Upper lobe of left lung (tissue), 6 donors: ENCODE data around the gene PITX1. TPM values are rescaled to one million over a fixed set of nuclear protein-coding genes. Genes with fewer than 3 reads are reported as not detected.

Experiments
- ATAC-seq, 2 donors: fragments of 200-7000 bp; cut with Tn5 transposase; one replicate each; pipeline ENCODE4 v1.9.1; 2022; ENCODE audit warnings: mild to moderate bottlenecking in 2 of 2, moderate library complexity in 2 of 2; ENCODE audit not compliant: low FRiP score in 2 of 2
- DNase-seq, 2 donors: peaks; one replicate each; pipeline ENCODE4 v3.0.0-alpha.2; 2019 to 2020
- H3K27ac ChIP-seq, 4 donors: fragments of 200-600 bp; sonication (generic); one replicate each; pipeline ENCODE4 v1.5.1; 2016 to 2019
- H3K27me3 ChIP-seq, 4 donors: fragments of 200-600 bp; sonication (generic); one replicate each; pipeline ENCODE4 v1.5.1; 2017 to 2019
- H3K36me3 ChIP-seq, 4 donors: fragments of 200-600 bp; sonication (generic); one replicate each; pipeline ENCODE4 v1.5.1; 2016 to 2019
- H3K4me1 ChIP-seq, 4 donors: fragments of 200-600 bp; sonication (generic); one replicate each; pipeline ENCODE4 v1.5.1; 2018 to 2019
- H3K4me3 ChIP-seq, 4 donors: fragments of 200-600 bp; sonication (generic); one replicate each; pipeline ENCODE4 v1.5.1; 2017 to 2019; ENCODE audit warnings: mild to moderate bottlenecking in 2 of 4, moderate library complexity in 1 of 4
- H3K9me3 ChIP-seq, 4 donors: fragments of 200-600 bp; sonication (generic); one replicate each; pipeline ENCODE4 v1.5.1; 2018 to 2019
- EP300 ChIP-seq, 4 donors: sonication (generic); formaldehyde crosslinking; IDR thresholded peaks; one replicate each; pipeline ENCODE4 v1.5.1; 2017; ENCODE audit warnings: antibody characterized with exemption in 4 of 4, control low read depth in 2 of 4
- POLR2A ChIP-seq, 4 donors: fragments of 450-650 bp; IDR thresholded peaks; one replicate each; pipeline ENCODE4 v1.5.1; 2016 to 2017; ENCODE audit warnings: antibody characterized with exemption in 4 of 4, mild to moderate bottlenecking in 2 of 4
- POLR2AphosphoS5 ChIP-seq, 2 donors: sonication (generic); formaldehyde crosslinking; IDR thresholded peaks; one replicate each; pipeline ENCODE4 v1.5.1; 2017; ENCODE audit warnings: antibody characterized with exemption in 2 of 2
- WGBS, 2 donors: methylation state at CpG; one replicate each; pipeline ENCODE4 v1.1.5; 2017 to 2018; 5-methylcytosine and 5-hydroxymethylcytosine counted together
- total RNA-seq, 6 donors: library from RNA; depleted of rRNA in 4 of 6; stranded (reverse); fragments of >200 nt in 4 of 6; gene quantifications; one replicate each; pipeline versions ENCODE4 v1.1.0 to v1.2.1, GENCODE V29; 2016 to 2021
- TF ChIP-seq, protein P1 (sequence below), 6 experiments: fragments of 450-650 bp in 4 of 6; fragments of 200-600 bp in 2 of 6; sonication (generic) in 2 of 6; IDR thresholded peaks; one replicate each; pipeline ENCODE4 v1.5.1; 2016 to 2019; ENCODE audit warnings: antibody characterized with exemption in 6 of 6
- donor health status: DM: no; HTN: no; CAD: no; lungs with moderate emphysema.
- donor health status: DM: no; HTN: yes; CAD: no; lungs with severe emphysema.

Gene PITX1
- total RNA-seq, 6 donors from 2014 or later: 0.23 to 11.0 (median 1.0) TPM; not detected in 2

- H3K27me3 ChIP-seq: no peaks in the 10 kb centered on the region
- H3K9me3 ChIP-seq: no peaks in the 10 kb centered on the region
- H3K4me1 ChIP-seq: no peaks in the 10 kb centered on the region
- H3K36me3 ChIP-seq: no peaks in the 10 kb centered on the region
- TF ChIP-seq, protein P1, sequence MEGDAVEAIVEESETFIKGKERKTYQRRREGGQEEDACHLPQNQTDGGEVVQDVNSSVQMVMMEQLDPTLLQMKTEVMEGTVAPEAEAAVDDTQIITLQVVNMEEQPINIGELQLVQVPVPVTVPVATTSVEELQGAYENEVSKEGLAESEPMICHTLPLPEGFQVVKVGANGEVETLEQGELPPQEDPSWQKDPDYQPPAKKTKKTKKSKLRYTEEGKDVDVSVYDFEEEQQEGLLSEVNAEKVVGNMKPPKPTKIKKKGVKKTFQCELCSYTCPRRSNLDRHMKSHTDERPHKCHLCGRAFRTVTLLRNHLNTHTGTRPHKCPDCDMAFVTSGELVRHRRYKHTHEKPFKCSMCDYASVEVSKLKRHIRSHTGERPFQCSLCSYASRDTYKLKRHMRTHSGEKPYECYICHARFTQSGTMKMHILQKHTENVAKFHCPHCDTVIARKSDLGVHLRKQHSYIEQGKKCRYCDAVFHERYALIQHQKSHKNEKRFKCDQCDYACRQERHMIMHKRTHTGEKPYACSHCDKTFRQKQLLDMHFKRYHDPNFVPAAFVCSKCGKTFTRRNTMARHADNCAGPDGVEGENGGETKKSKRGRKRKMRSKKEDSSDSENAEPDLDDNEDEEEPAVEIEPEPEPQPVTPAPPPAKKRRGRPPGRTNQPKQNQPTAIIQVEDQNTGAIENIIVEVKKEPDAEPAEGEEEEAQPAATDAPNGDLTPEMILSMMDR (IDR thresholded peaks at IDR 0.05): no peak
- no peak for TF ChIP-seq EP300 (IDR thresholded peaks at IDR 0.05)
- no peak for TF ChIP-seq POLR2AphosphoS5 (IDR thresholded peaks at IDR 0.05)
- TF ChIP-seq POLR2A (IDR thresholded peaks at IDR 0.05): no peak
- H3K27ac ChIP-seq: no peak overlapping the region
- 47 to 95% methylated on average over 2 to 5 of the region's 9 CpGs for WGBS, 2 donors
- no peak for ATAC-seq
- no peak for DNase-seq
- H3K4me3 ChIP-seq: no peak overlapping the region
Observed at GRCh38 chr5:135067587-135067986, 33.6 kb upstream of the PITX1 start.

DNA sequence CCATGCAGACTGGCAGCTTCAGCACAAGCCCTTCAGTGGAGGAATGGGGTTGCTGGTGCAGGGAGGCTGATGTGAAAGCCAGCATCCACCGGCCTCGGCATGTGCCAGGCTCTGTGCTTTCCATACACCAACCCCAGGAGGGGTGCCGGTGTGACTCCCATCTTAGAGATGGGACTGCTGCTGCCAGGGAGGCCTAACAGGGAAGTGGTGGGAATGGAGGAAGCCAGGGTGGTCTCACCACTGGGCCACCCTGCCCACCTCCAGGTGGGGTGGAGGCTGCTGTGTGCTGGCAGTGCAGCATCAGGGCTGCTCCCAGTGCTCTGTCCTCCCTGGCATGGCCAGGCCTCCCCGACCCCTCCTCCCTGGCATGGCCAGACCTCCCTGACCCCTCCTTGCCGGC lies 32.8 kb upstream of the PITX1 start:
- no peak overlapping the region for H3K27ac ChIP-seq
- no peaks in the 10 kb centered on the region for H3K27me3 ChIP-seq
- no peaks in the 10 kb centered on the region for H3K36me3 ChIP-seq
- no peaks in the 10 kb centered on the region for H3K9me3 ChIP-seq
- DNase-seq: no peak
- ATAC-seq: no peak
- no peaks in the 10 kb centered on the region for H3K4me1 ChIP-seq
- WGBS, 2 donors: 89 to 91% methylated on average over 5 of the region's 5 CpGs
- H3K4me3 ChIP-seq: no peak overlapping the region
- TF ChIP-seq POLR2AphosphoS5 (IDR thresholded peaks at IDR 0.05) (no peak), EP300 (IDR thresholded peaks at IDR 0.05) (no peak), POLR2A (IDR thresholded peaks at IDR 0.05) (no peak)
- TF ChIP-seq, protein P1 (IDR thresholded peaks at IDR 0.05): no peak

- Histone ChIP-seq H3K27me3 (no peaks in the 10 kb centered on the region), H3K4me1 (no peaks in the 10 kb centered on the region), H3K9me3 (no peaks in the 10 kb centered on the region), H3K27ac (no peak overlapping the region), H3K36me3 (no peaks in the 10 kb centered on the region), H3K4me3 (no peak overlapping the region)
- no peak for DNase-seq
- TF ChIP-seq EP300 (IDR thresholded peaks at IDR 0.05): no peak
- TF ChIP-seq POLR2AphosphoS5 (IDR thresholded peaks at IDR 0.05): no peak
- TF ChIP-seq, protein P1 (IDR thresholded peaks at IDR 0.05): no peak
- TF ChIP-seq POLR2A (IDR thresholded peaks at IDR 0.05): no peak
- no peak for ATAC-seq
- WGBS, 2 donors: 81 to 82% methylated on average over 12 to 16 of the region's 16 CpGs
Observed at GRCh38 chr5:135065306-135066265, 31.6 kb upstream of the PITX1 start.

DNA sequence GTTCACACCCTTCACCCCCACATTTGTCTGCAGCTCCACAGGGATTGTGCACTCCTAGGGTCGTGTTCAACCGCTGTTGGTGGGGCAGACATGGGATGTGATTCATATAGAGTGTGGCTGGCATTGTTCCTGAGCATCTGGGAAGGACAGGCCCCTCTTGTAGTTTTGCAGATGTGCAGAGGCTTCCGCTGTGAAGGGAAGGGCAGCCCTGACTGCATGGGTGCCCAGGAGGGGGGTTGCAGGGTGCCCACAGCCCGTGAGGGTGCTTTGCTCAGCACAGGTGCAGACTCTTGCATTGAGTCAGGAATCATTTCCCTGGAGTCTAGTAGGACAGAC lies 30.2 kb upstream of the PITX1 start:
- H3K4me1 ChIP-seq: no peaks in the 10 kb centered on the region
- no peaks in the 10 kb centered on the region for H3K9me3 ChIP-seq
- DNase-seq (no peak), ATAC-seq (no peak)
- H3K4me3 ChIP-seq: no peak overlapping the region
- TF ChIP-seq, protein P1 (IDR thresholded peaks at IDR 0.05): no peak
- TF ChIP-seq POLR2AphosphoS5 (IDR thresholded peaks at IDR 0.05) (no peak), POLR2A (IDR thresholded peaks at IDR 0.05) (no peak), EP300 (IDR thresholded peaks at IDR 0.05) (no peak)
- no peaks in the 10 kb centered on the region for H3K36me3 ChIP-seq
- no peak overlapping the region for H3K27ac ChIP-seq
- 66 to 85% methylated on average over 2 to 4 of the region's 4 CpGs for WGBS, 2 donors
- no peaks in the 10 kb centered on the region for H3K27me3 ChIP-seq
